ENCODE data around the gene ZBTB20. TPM values are rescaled to one million over a fixed set of nuclear protein-coding genes. Genes with fewer than 3 reads are reported as not detected.

ZBTB20 gene
- total RNA-seq, 2 donors from 2014 or later, result 5.7 to 17.7 TPM

GRCh38 chr3:114974387-114974786 is 172.7 kb downstream of the ZBTB20 start:
- peak; percentile 84 for ATAC-seq (replicated peaks)
- H3K27ac Mint-ChIP-seq, result no peak overlapping the region
- H3K36me3 Mint-ChIP-seq (ENCODE audit: low read depth), result peaks cover 29% of the 10 kb centered on the region
- no peaks in the 10 kb centered on the region for H3K27me3 Mint-ChIP-seq
- no peaks in the 10 kb centered on the region for H3K4me1 Mint-ChIP-seq
- H3K9me3 Mint-ChIP-seq, result no peaks in the 10 kb centered on the region
- no peak overlapping the region for H3K4me3 Mint-ChIP-seq

GRCh38 chr3:114973536-114973935 is 173.6 kb downstream of the ZBTB20 start:
- ATAC-seq (replicated peaks), result no peak
- H3K27ac Mint-ChIP-seq, result no peak overlapping the region
- H3K4me1 Mint-ChIP-seq, result no peaks in the 10 kb centered on the region
- no peak overlapping the region for H3K4me3 Mint-ChIP-seq
- H3K36me3 Mint-ChIP-seq (ENCODE audit: low read depth), result peaks cover 29% of the 10 kb centered on the region
- H3K9me3 Mint-ChIP-seq, result no peaks in the 10 kb centered on the region
- H3K27me3 Mint-ChIP-seq, result no peaks in the 10 kb centered on the region

GRCh38 chr3:114967168-114967567 is 179.9 kb downstream of the ZBTB20 start:
- H3K9me3 Mint-ChIP-seq, result no peaks in the 10 kb centered on the region
- H3K4me3 Mint-ChIP-seq, result no peak overlapping the region
- no peak for ATAC-seq (replicated peaks)
- no peak overlapping the region for H3K27ac Mint-ChIP-seq
- no peaks in the 10 kb centered on the region for H3K4me1 Mint-ChIP-seq
- no peaks in the 10 kb centered on the region for H3K27me3 Mint-ChIP-seq
- peaks cover 23% of the 10 kb centered on the region for H3K36me3 Mint-ChIP-seq (ENCODE audit: low read depth)

- Mint-ChIP-seq H3K27me3 (no peaks in the 10 kb centered on the region), H3K4me1 (peaks cover 4% of the 10 kb centered on the region), H3K9me3 (peaks cover 4% of the 10 kb centered on the region), H3K27ac (no peak overlapping the region), H3K4me3 (no peak overlapping the region), H3K36me3 (ENCODE audit: low read depth) (peaks cover 28% of the 10 kb centered on the region)
- ATAC-seq (replicated peaks), result no peak
These were observed 184.9 kb downstream of the ZBTB20 start for GRCh38 chr3:114962189-114962588.

GRCh38 chr3:114958930-114959329 is 188.2 kb downstream of the ZBTB20 start:
- ATAC-seq (replicated peaks), result no peak
- H3K36me3 Mint-ChIP-seq (ENCODE audit: low read depth), result peaks cover 29% of the 10 kb centered on the region
- peaks cover 4% of the 10 kb centered on the region for H3K4me1 Mint-ChIP-seq
- H3K9me3 Mint-ChIP-seq, result peaks cover 7% of the 10 kb centered on the region
- H3K27me3 Mint-ChIP-seq, result no peaks in the 10 kb centered on the region
- no peak overlapping the region for H3K27ac Mint-ChIP-seq
- H3K4me3 Mint-ChIP-seq, result no peak overlapping the region

- no peak for ATAC-seq (replicated peaks)
- H3K36me3 Mint-ChIP-seq (ENCODE audit: low read depth), result peaks cover 38% of the 10 kb centered on the region
- no peaks in the 10 kb centered on the region for H3K4me1 Mint-ChIP-seq
- H3K27me3 Mint-ChIP-seq, result no peaks in the 10 kb centered on the region
- no peak overlapping the region for H3K27ac Mint-ChIP-seq
- no peak overlapping the region for H3K4me3 Mint-ChIP-seq
- peaks cover 19% of the 10 kb centered on the region for H3K9me3 Mint-ChIP-seq
These were observed 193.3 kb downstream of the ZBTB20 start for GRCh38 chr3:114953800-114954199.

GRCh38 chr3:114953215-114953799 is 193.8 kb downstream of the ZBTB20 start:
- Mint-ChIP-seq H3K27ac (no peak overlapping the region), H3K36me3 (ENCODE audit: low read depth) (peaks cover 35% of the 10 kb centered on the region), H3K4me1 (no peaks in the 10 kb centered on the region), H3K4me3 (no peak overlapping the region), H3K9me3 (peaks cover 19% of the 10 kb centered on the region), H3K27me3 (no peaks in the 10 kb centered on the region)
- no peak for ATAC-seq (replicated peaks)

- Mint-ChIP-seq H3K4me3 (no peak overlapping the region), H3K27me3 (no peaks in the 10 kb centered on the region), H3K9me3 (no peaks in the 10 kb centered on the region), H3K36me3 (ENCODE audit: low read depth) (peaks cover 11% of the 10 kb centered on the region), H3K27ac (no peak overlapping the region), H3K4me1 (no peaks in the 10 kb centered on the region)
- ATAC-seq (replicated peaks), result no peak
These were observed 204.3 kb downstream of the ZBTB20 start for GRCh38 chr3:114942773-114943172.

- no peaks in the 10 kb centered on the region for H3K9me3 Mint-ChIP-seq
- H3K27me3 Mint-ChIP-seq, result no peaks in the 10 kb centered on the region
- H3K4me3 Mint-ChIP-seq, result no peak overlapping the region
- no peaks in the 10 kb centered on the region for H3K4me1 Mint-ChIP-seq
- H3K27ac Mint-ChIP-seq, result no peak overlapping the region
- ATAC-seq (replicated peaks), result no peak
- peaks cover 21% of the 10 kb centered on the region for H3K36me3 Mint-ChIP-seq (ENCODE audit: low read depth)
These were observed 205.3 kb downstream of the ZBTB20 start for GRCh38 chr3:114941626-114942309.

- H3K4me3 Mint-ChIP-seq, result no peak overlapping the region
- H3K36me3 Mint-ChIP-seq (ENCODE audit: low read depth), result peaks cover 21% of the 10 kb centered on the region
- no peaks in the 10 kb centered on the region for H3K4me1 Mint-ChIP-seq
- H3K27me3 Mint-ChIP-seq, result no peaks in the 10 kb centered on the region
- no peak overlapping the region for H3K27ac Mint-ChIP-seq
- ATAC-seq (replicated peaks), result no peak
- H3K9me3 Mint-ChIP-seq, result no peaks in the 10 kb centered on the region
These were observed 207.2 kb downstream of the ZBTB20 start for GRCh38 chr3:114939920-114940319.

GRCh38 chr3:114933407-114933806 is 213.7 kb downstream of the ZBTB20 start:
- H3K36me3 Mint-ChIP-seq (ENCODE audit: low read depth), result peaks cover 31% of the 10 kb centered on the region
- no peak for ATAC-seq (replicated peaks)
- no peaks in the 10 kb centered on the region for H3K27me3 Mint-ChIP-seq
- H3K4me3 Mint-ChIP-seq, result no peak overlapping the region
- H3K4me1 Mint-ChIP-seq, result no peaks in the 10 kb centered on the region
- H3K27ac Mint-ChIP-seq, result no peak overlapping the region
- H3K9me3 Mint-ChIP-seq, result no peaks in the 10 kb centered on the region

GRCh38 chr3:114929971-114930732 is 216.9 kb downstream of the ZBTB20 start:
- ATAC-seq (replicated peaks), result no peak
- peaks cover 29% of the 10 kb centered on the region for H3K36me3 Mint-ChIP-seq (ENCODE audit: low read depth)
- H3K27me3 Mint-ChIP-seq, result no peaks in the 10 kb centered on the region
- H3K4me3 Mint-ChIP-seq, result no peak overlapping the region
- H3K27ac Mint-ChIP-seq, result no peak overlapping the region
- no peaks in the 10 kb centered on the region for H3K4me1 Mint-ChIP-seq
- H3K9me3 Mint-ChIP-seq, result no peaks in the 10 kb centered on the region

GRCh38 chr3:114928989-114929640 is 218.0 kb downstream of the ZBTB20 start:
- H3K36me3 Mint-ChIP-seq (ENCODE audit: low read depth), result peaks cover 29% of the 10 kb centered on the region
- no peak overlapping the region for H3K4me3 Mint-ChIP-seq
- H3K27me3 Mint-ChIP-seq, result no peaks in the 10 kb centered on the region
- ATAC-seq (replicated peaks), result no peak
- no peaks in the 10 kb centered on the region for H3K4me1 Mint-ChIP-seq
- no peak overlapping the region for H3K27ac Mint-ChIP-seq
- H3K9me3 Mint-ChIP-seq, result no peaks in the 10 kb centered on the region

- H3K27me3 Mint-ChIP-seq, result no peaks in the 10 kb centered on the region
- peaks cover 5% of the 10 kb centered on the region for H3K4me1 Mint-ChIP-seq
- H3K36me3 Mint-ChIP-seq (ENCODE audit: low read depth), result peaks cover 8% of the 10 kb centered on the region
- H3K9me3 Mint-ChIP-seq, result no peaks in the 10 kb centered on the region
- no peak overlapping the region for H3K4me3 Mint-ChIP-seq
- no peak overlapping the region for H3K27ac Mint-ChIP-seq
- ATAC-seq (replicated peaks), result no peak
These were observed 242.5 kb downstream of the ZBTB20 start for GRCh38 chr3:114904633-114905032.
